ENCODE measurements around the gene ATP2B1.

- TF ChIP-seq CTCF (IDR thresholded peaks at IDR 0.05; ENCODE audit: low read length) (no peak), EZH2 (IDR thresholded peaks at IDR 0.05; ENCODE audit: borderline replicate concordance, low read length) (no peak)
These were observed 42.0 kb upstream of the ATP2B1 start for GRCh38 chr12:89750389-89751351.

Data from OCI-LY1 (cell line).